ENCODE data around the gene CDON. TPM values are rescaled to one million over a fixed set of nuclear protein-coding genes. Genes with fewer than 3 reads are reported as not detected.

CDON gene
- 1.5 and 2.9 TPM in 2 replicates for total RNA-seq

GRCh38 chr11:126062679-126063506 lies at the start of gene CDON:
Gene CDON (minus strand): TSS chr11:126062866. CDS start chr11:126023476, 39,390 bp downstream.

DNA sequence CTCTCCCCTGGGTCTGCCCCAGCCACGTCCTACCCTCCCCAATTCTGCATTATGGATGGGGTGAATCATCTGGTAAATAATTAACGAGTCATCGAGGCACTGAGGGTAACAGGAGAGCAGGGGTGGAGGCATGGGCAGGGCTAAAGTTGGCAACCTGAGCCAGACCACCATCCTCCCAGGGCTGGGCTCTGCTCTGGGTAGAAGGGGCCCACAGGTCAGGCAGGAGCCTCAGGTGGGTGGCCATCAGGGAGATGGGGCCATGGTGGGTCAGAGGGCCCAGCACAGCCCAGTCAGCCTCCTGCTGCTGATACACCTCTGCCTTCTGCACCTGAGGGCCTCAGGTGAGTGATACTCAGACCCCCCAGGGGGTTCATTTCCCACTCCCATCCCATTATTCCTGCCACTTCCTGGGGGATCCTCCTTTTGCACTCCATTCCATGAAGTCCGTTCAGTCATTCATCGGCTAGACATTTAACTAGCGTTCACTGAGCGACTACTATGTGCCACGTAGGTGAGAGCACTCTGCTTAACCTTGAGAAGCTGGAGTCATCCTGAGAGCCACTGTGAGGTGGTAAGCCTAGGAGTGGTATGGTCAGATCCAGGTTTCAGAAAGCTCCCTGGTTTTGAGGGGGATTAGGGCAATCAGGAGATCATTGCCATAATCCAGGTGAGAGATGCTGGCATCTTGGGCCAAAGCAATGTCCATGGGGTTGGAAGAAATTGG lies 116.7 kb downstream of the CDON start, which contains the start of gene VSIG10L2:
TSS of gene VSIG10L2 (plus strand) at position 248 of the 724 bp plus-strand sequence. CDS start at position 260, 12 bp downstream.

Other genes with a start within 250 kb of the CDON start
- not detected in 2 replicates for gene PATE4, start 229.6 kb downstream of the CDON start, total RNA-seq
- gene HYLS1, start 175.2 kb downstream of the CDON start, total RNA-seq = 2.1 and 3.1 TPM in 2 replicates
- 10.1 and 18.5 TPM in 2 replicates for gene PUS3, start 159.7 kb downstream of the CDON start, total RNA-seq
- gene DDX25, start 158.4 kb downstream of the CDON start, total RNA-seq = 0.24 TPM in 1 of 2 replicates, not detected in the other
- gene VSIG10L2, start 116.8 kb downstream of the CDON start, total RNA-seq = not detected in 2 replicates
- 25.5 and 31.5 TPM in 2 replicates for gene RPUSD4, start 148.8 kb upstream of the CDON start, total RNA-seq
- 13.6 and 30.8 TPM in 2 replicates for gene FAM118B, start 148.9 kb upstream of the CDON start, total RNA-seq
- 27.7 and 29.4 TPM in 2 replicates for gene SRPRA, start 206.0 kb upstream of the CDON start, total RNA-seq
- 3.8 and 10.6 TPM in 2 replicates for gene FOXRED1, start 206.3 kb upstream of the CDON start, total RNA-seq
- gene TIRAP, start 220.2 kb upstream of the CDON start, total RNA-seq = 1.2 and 1.9 TPM in 2 replicates
- 6.7 and 10.7 TPM in 2 replicates for gene DCPS, start 241.2 kb upstream of the CDON start, total RNA-seq